ENCODE data around the gene HTD2. TPM values are rescaled to one million over a fixed set of nuclear protein-coding genes. Genes with fewer than 3 reads are reported as not detected.
"Not testable (repeated sequence)": the region's sequence is repeated elsewhere in the genome, so short reads cannot be mapped to it uniquely, and the experiment has no call there.

The HTD2 gene
- total RNA-seq, 4 donors from 2014 or later = 10.6 to 15.1 (median 13.7) TPM

GRCh38 chr3:58271901-58272501 lies 34.3 kb upstream of the HTD2 start:
- Histone ChIP-seq H3K4me3 (no peak overlapping the region), H3K4me1 (peaks cover 0 to 9% (median 4%) of the 10 kb centered on the region in 4 donors), H3K9me3 (peaks cover 0 to 4% (median 0%) of the 10 kb centered on the region in 4 donors), H3K36me3 (peaks cover 0 to 73% (median 0%) of the 10 kb centered on the region in 3 donors), H3K27ac (peak overlapping the region in 2 of 4 donors; percentile 31 to 63), H3K27me3 (no peaks in the 10 kb centered on the region)
- TF ChIP-seq EP300 (IDR thresholded peaks at IDR 0.05) (no peak), POLR2A (IDR thresholded peaks at IDR 0.05) (no peak), CTCF (IDR thresholded peaks at IDR 0.05) (no peak)
- 74 to 86% methylated on average over 7 of the region's 7 CpGs for WGBS, 2 donors
- DNase-seq (ENCODE audit: low spot score in 2 of 2) = no peak

- H3K4me1 ChIP-seq = peaks cover 0 to 9% (median 4%) of the 10 kb centered on the region in 4 donors
- no peaks in the 10 kb centered on the region for H3K27me3 ChIP-seq
- H3K36me3 ChIP-seq = peaks cover 0 to 66% (median 0%) of the 10 kb centered on the region in 3 donors
- peak overlapping the region in 1 of 4 donors; percentile 63 for H3K27ac ChIP-seq
- DNase-seq (ENCODE audit: low spot score in 2 of 2) = no peak
- no peak overlapping the region for H3K4me3 ChIP-seq
- peaks cover 0 to 4% (median 0%) of the 10 kb centered on the region in 4 donors for H3K9me3 ChIP-seq
- TF ChIP-seq POLR2A (IDR thresholded peaks at IDR 0.05) = no peak
- no peak for TF ChIP-seq CTCF (IDR thresholded peaks at IDR 0.05)
- no peak for TF ChIP-seq EP300 (IDR thresholded peaks at IDR 0.05)
- 84 to 88% methylated on average over 3 of the region's 3 CpGs for WGBS, 2 donors
Observed at GRCh38 chr3:58272891-58273290, 33.4 kb upstream of the HTD2 start.

DNA sequence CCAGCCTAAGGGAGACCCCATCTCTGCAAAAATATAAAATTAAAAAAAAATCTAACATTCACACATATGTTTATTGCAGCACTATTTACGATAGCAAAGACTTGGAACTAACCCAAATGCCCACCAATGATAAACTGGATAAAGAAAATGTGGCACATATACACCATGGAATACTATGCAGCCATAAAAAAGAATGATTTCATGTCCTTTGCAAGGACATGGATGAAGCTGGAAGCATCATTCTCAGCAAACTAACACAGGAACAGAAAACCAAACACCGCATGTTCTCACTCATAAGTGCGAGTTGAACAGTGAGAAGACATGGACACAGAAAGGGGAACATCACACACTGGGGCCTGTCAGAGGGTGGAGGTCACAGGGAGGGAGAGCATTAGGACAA lies 33.0 kb upstream of the HTD2 start:
- WGBS, 2 donors = 93 to 94% methylated on average over 3 of the region's 3 CpGs
- DNase-seq (ENCODE audit: low spot score in 2 of 2); H3K27me3 ChIP-seq; H3K4me1 ChIP-seq; H3K9me3 ChIP-seq; H3K4me3 ChIP-seq: not testable (repeated sequence)
- H3K27ac ChIP-seq = peak overlapping the region in 1 of 4 donors; percentile 63
- H3K36me3 ChIP-seq = peaks cover 0 to 61% (median 0%) of the 10 kb centered on the region in 3 donors

DNA sequence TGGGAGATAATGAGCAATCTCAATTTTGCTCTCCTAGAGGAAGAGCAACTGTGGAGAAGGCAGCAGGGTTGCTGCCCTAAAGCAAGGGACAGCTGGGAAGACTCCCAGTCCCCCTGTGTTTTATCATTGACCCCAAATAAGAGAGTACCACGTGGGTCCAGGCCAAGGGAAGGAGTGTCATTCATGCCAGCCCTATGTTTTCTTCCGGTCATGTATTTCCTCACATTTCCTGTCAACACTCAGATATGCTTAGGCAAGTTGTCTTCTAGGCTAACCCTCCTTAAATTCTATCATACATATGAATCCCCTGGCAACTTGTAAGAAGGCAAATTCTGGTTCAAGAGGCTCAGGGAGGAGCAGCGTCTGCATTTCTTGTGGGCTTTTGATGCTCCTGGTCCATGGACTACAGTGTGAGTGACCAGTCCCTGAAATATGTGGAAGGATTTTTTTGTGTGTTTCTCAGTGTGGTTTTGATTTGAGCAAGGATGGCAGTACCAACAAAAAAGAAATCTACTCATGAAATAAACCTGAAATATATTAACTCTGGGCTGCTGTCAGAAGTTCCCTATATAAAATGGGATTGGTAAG lies 32.2 kb upstream of the HTD2 start:
- no peak for DNase-seq (ENCODE audit: low spot score in 2 of 2)
- Histone ChIP-seq H3K27ac (no peak overlapping the region), H3K4me3 (no peak overlapping the region), H3K36me3 (peaks cover 0 to 55% (median 0%) of the 10 kb centered on the region in 3 donors), H3K4me1 (peaks cover 0 to 9% (median 4%) of the 10 kb centered on the region in 4 donors), H3K27me3 (no peaks in the 10 kb centered on the region), H3K9me3 (peaks cover 0 to 4% (median 0%) of the 10 kb centered on the region in 4 donors)
- 70 to 77% methylated on average over 3 of the region's 3 CpGs for WGBS, 2 donors
- TF ChIP-seq EP300 (IDR thresholded peaks at IDR 0.05) = no peak
- TF ChIP-seq POLR2A (IDR thresholded peaks at IDR 0.05) = no peak
- TF ChIP-seq CTCF (IDR thresholded peaks at IDR 0.05) = no peak

GRCh38 chr3:58281069-58281468 lies 25.3 kb upstream of the HTD2 start:
- H3K27me3 ChIP-seq = no peaks in the 10 kb centered on the region
- H3K27ac ChIP-seq = no peak overlapping the region
- DNase-seq (ENCODE audit: low spot score in 2 of 2) = no peak
- 0 to 80% methylated on average over 1 to 7 of the region's 7 CpGs for WGBS, 2 donors
- H3K36me3 ChIP-seq = peaks cover 0 to 72% (median 0%) of the 10 kb centered on the region in 3 donors
- TF ChIP-seq CTCF (IDR thresholded peaks at IDR 0.05) (no peak), EP300 (IDR thresholded peaks at IDR 0.05) (no peak), POLR2A (IDR thresholded peaks at IDR 0.05) (no peak)
- H3K4me1 ChIP-seq = no peaks in the 10 kb centered on the region
- H3K9me3 ChIP-seq = peaks cover 0 to 4% (median 0%) of the 10 kb centered on the region in 4 donors
- no peak overlapping the region for H3K4me3 ChIP-seq
